C4-2B (cell line): ENCODE measurements around the gene SBNO2.

Experiments used
- H3K27ac ChIP-seq: fragments of 450-650 bp; 2 replicates; pipeline ENCODE4 v1.5.1; 2017
- CTCF ChIP-seq: fragments of 450-650 bp; conservative IDR thresholded peaks from 2 replicates; pipeline ENCODE4 v1.5.1; 2017; ENCODE audit warnings: mild to moderate bottlenecking
- ZFX ChIP-seq: fragments of 450-650 bp; IDR thresholded peaks from 2 replicates; pipeline ENCODE4 v1.6.1; 2017

The SBNO2 gene

GRCh38 chr19:1157931-1158884, 15.9 kb downstream of the SBNO2 start:
- no peak overlapping the region for H3K27ac ChIP-seq
- no peak for TF ChIP-seq ZFX
- no peak for TF ChIP-seq CTCF

- H3K27ac ChIP-seq, result no peak overlapping the region
- TF ChIP-seq CTCF (no peak), ZFX (no peak)
Observed at GRCh38 chr19:1156830-1157615, 17.0 kb downstream of the SBNO2 start.

- H3K27ac ChIP-seq, result no peak overlapping the region
- TF ChIP-seq CTCF, result no peak
- TF ChIP-seq ZFX, result no peak
Observed at GRCh38 chr19:1156305-1156801, 17.7 kb downstream of the SBNO2 start.

GRCh38 chr19:1155352-1156304, 18.4 kb downstream of the SBNO2 start:
- no peak for TF ChIP-seq ZFX
- no peak for TF ChIP-seq CTCF
- no peak overlapping the region for H3K27ac ChIP-seq

- H3K27ac ChIP-seq, result no peak overlapping the region
- TF ChIP-seq ZFX (no peak), CTCF (no peak)
Observed at GRCh38 chr19:1154731-1155351, 19.2 kb downstream of the SBNO2 start.

GRCh38 chr19:1153891-1154730, 20.0 kb downstream of the SBNO2 start:
- no peak overlapping the region for H3K27ac ChIP-seq

More at GRCh38 chr19:1153891-1154730, 20.0 kb downstream of the SBNO2 start:
- TF ChIP-seq CTCF (no peak), ZFX (no peak)
